IMR-90 (cell line): ENCODE data around the gene FLII. TPM values are rescaled to one million over a fixed set of nuclear protein-coding genes. Genes with fewer than 3 reads are reported as not detected.

ENCODE experiments used
- ATAC-seq: fragments of 200-7000 bp; cut with Tn5 transposase; 2 replicates; pipeline ENCODE4 v1.9.1; 2020; ENCODE audit warnings: low read depth, mild to moderate bottlenecking, moderate library complexity
- BruUV-seq: library from RNA; stranded (reverse); fragments of 400-500 nt; replicated peaks from 2 replicates; lab custom pipeline; 2021; lab: Mats Ljungman, UMichigan
- CTCF ChIA-PET: fragments of 300-600 bp; formaldehyde crosslinking; extraction: SDS; loops from one replicate; lab custom pipeline; 2021; ENCODE audit warnings: antibody characterized with exemption; lab: Yijun Ruan, JAX
- POLR2A ChIA-PET: fragments of 300-600 bp; sonication (Branson Sonifier 250); formaldehyde crosslinking; loops from one replicate; lab custom pipeline; 2022; ENCODE audit warnings: antibody characterized with exemption; ENCODE audit not compliant: unreplicated experiment; lab: Charles Lee
- DNase-seq: peaks from one replicate; pipeline ENCODE4 v3.0.0; 2013
- H2AFZ ChIP-seq: replicated peaks from 2 replicates; pipeline ENCODE3; 2013; ENCODE audit warnings: low read length, mild to moderate bottlenecking; ENCODE audit not compliant: poor library complexity
- H2AK5ac ChIP-seq: 2 replicates; pipeline ENCODE4 v1.6.1; 2013; ENCODE audit warnings: low read depth, low read length, inconsistent platforms
- H2AK9ac ChIP-seq: replicated peaks from 2 replicates; pipeline ENCODE3; 2013; ENCODE audit warnings: mild to moderate bottlenecking, low read depth, low read length, moderate library complexity; ENCODE audit not compliant: poor library complexity
- H2BK120ac ChIP-seq: 2 replicates; pipeline ENCODE4 v1.6.1; 2013; ENCODE audit warnings: low read depth, low read length, inconsistent platforms
- H2BK15ac ChIP-seq: 3 replicates; pipeline ENCODE4 v1.6.1; 2013; ENCODE audit warnings: low read depth, low read length, inconsistent platforms
- H2BK20ac ChIP-seq: 2 replicates; pipeline ENCODE4 v1.6.1; 2013; ENCODE audit warnings: low read depth, mild to moderate bottlenecking, inconsistent platforms, low read length, moderate library complexity
- H2BK5ac ChIP-seq: 2 replicates; pipeline ENCODE4 v1.6.1; 2013; ENCODE audit warnings: mild to moderate bottlenecking, low read depth, low read length, inconsistent platforms; ENCODE audit not compliant: poor library complexity, severe bottlenecking
- H3K14ac ChIP-seq: replicated peaks from 2 replicates; pipeline ENCODE4 v1.6.1; 2013; ENCODE audit warnings: low read depth, low read length, inconsistent platforms
- H3K18ac ChIP-seq: 2 replicates; pipeline ENCODE4 v1.6.1; 2013; ENCODE audit warnings: low read depth, low read length, control low read depth
- H3K23ac ChIP-seq: 2 replicates; pipeline ENCODE4 v1.6.1; 2013; ENCODE audit warnings: low read depth, low read length, inconsistent platforms
- H3K27ac ChIP-seq: 2 replicates; pipeline ENCODE4 v1.5.1; 2013; ENCODE audit warnings: mild to moderate bottlenecking, control low read depth, low read length; ENCODE audit not compliant: insufficient read depth
- H3K27me3 ChIP-seq: 2 replicates; pipeline ENCODE4 v1.6.1; 2013; ENCODE audit warnings: low read length; ENCODE audit not compliant: control insufficient read depth, insufficient read depth
- H3K36me3 ChIP-seq: 2 replicates; pipeline ENCODE4 v1.6.1; 2013; ENCODE audit warnings: low read length, mixed read lengths; ENCODE audit not compliant: control insufficient read depth, insufficient read depth
- H3K4ac ChIP-seq: 2 replicates; pipeline ENCODE4 v1.6.1; 2013; ENCODE audit warnings: low read depth, low read length, inconsistent platforms
- H3K4me1 ChIP-seq: 2 replicates; pipeline ENCODE4 v1.6.1; 2013; ENCODE audit warnings: low read length, mixed read lengths; ENCODE audit not compliant: control insufficient read depth, insufficient read depth
- H3K4me2 ChIP-seq: 2 replicates; pipeline ENCODE4 v1.6.1; 2013; ENCODE audit warnings: low read depth, mild to moderate bottlenecking, control low read depth, low read length, moderate library complexity
- H3K4me3 ChIP-seq: 2 replicates; pipeline ENCODE4 v1.5.1; 2013; ENCODE audit warnings: low read depth, mild to moderate bottlenecking, control low read depth, low read length, moderate library complexity; ENCODE audit not compliant: insufficient read depth
- H3K56ac ChIP-seq: 2 replicates; pipeline ENCODE4 v1.6.1; 2013; ENCODE audit warnings: low read length, inconsistent platforms; ENCODE audit not compliant: insufficient read depth; ENCODE audit errors: extremely low read depth
- H3K79me1 ChIP-seq, 2 experiments: 2 replicates each; pipeline ENCODE4 v1.6.1; 2013; ENCODE audit warnings: low read length in 2 of 2, inconsistent platforms in 1 of 2, low read depth in 1 of 2
- H3K9ac ChIP-seq: 2 replicates; pipeline ENCODE4 v1.6.1; 2013; ENCODE audit warnings: low read depth, low read length, control low read depth
- H3K9me1 ChIP-seq: 2 replicates; pipeline ENCODE4 v1.6.1; 2013; ENCODE audit warnings: low read length, inconsistent platforms; ENCODE audit not compliant: insufficient read depth
- H3K9me3 ChIP-seq: 2 replicates; pipeline ENCODE4 v1.6.1; 2013; ENCODE audit warnings: low read length; ENCODE audit not compliant: control insufficient read depth, insufficient read depth
- H4K20me1 ChIP-seq: 2 replicates; pipeline ENCODE4 v1.6.1; 2013; ENCODE audit warnings: low read length, inconsistent platforms; ENCODE audit not compliant: insufficient read depth
- H4K5ac ChIP-seq: 2 replicates; pipeline ENCODE4 v1.6.1; 2013; ENCODE audit warnings: mild to moderate bottlenecking, low read depth, low read length, control low read depth
- H4K8ac ChIP-seq, 2 experiments: 2 replicates each; pipeline ENCODE4 v1.6.1; 2013; ENCODE audit warnings: low read depth in 2 of 2, low read length in 2 of 2, control low read depth in 1 of 2, inconsistent platforms in 1 of 2
- H4K91ac ChIP-seq: 2 replicates; pipeline ENCODE4 v1.6.1; 2013; ENCODE audit warnings: low read depth, low read length, inconsistent platforms; ENCODE audit not compliant: insufficient read depth
- USF2 ChIP-seq: fragments of 150-350 bp; IDR thresholded peaks from 2 replicates; pipeline ENCODE4 v1.6.1; 2017; ENCODE audit warnings: mild to moderate bottlenecking, antibody characterized with exemption, low read length, low read depth
- WGBS, 2 experiments: methylation state at CpG; one replicate each; pipeline versions ENCODE4 v1.1.5 to v1.1.7; 2013; ENCODE audit warnings: missing lambda C conversion rate in 2 of 2; ENCODE audit not compliant: insufficient read length in 1 of 2; ENCODE audit errors: extremely low coverage in 2 of 2; 5-methylcytosine and 5-hydroxymethylcytosine counted together
- dilution Hi-C: fragments of 300-500 bp; cut with HindIII; formaldehyde crosslinking; loops from one replicate; pipeline ENCODE4 v1.14.3; 2018; ENCODE audit warnings: low sequenced_read_pairs; ENCODE audit not compliant: unreplicated experiment
- in situ Hi-C: fragments of 300-500 bp; cut with MboI; formaldehyde crosslinking; loops from 3 replicates; pipeline ENCODE4 v1.14.3; 2019; ENCODE audit warnings: low sequenced_read_pairs, inconsistent platforms, mixed read lengths
- intact Hi-C: fragments of 100-400 bp; cut with micrococcal nuclease; formaldehyde crosslinking; loops from 2 replicates; pipeline ENCODE4 v1.10.0; 2022
- polyA plus RNA-seq, 3 experiments: library from polyadenylated mRNA; depleted of rRNA; stranded (reverse); fragments of >200 nt; gene quantifications; 2 replicates each; pipeline ENCODE4 v1.2.3, GENCODE V29; 2012; ENCODE audit warnings: low replicate concordance in 1 of 3
- total RNA-seq: library from RNA; depleted of rRNA; stranded (reverse); fragments of >200 nt; gene quantifications from 2 replicates; pipeline ENCODE4 v1.2.3, GENCODE V29; 2012

The FLII gene
- total and polyA plus RNA-seq, 2 of the 4 experiments (the other 2 are of a cell fraction): 263 to 290 TPM

- Histone ChIP-seq H3K27me3 (no peaks in the 10 kb centered on the region), H3K4me3 (peak overlapping the region; percentile 75), H3K56ac (peak overlapping the region; percentile 74), H3K9me1 (peaks cover 18% of the 10 kb centered on the region), H4K8ac (peak overlapping the region in 1 of 2 experiments; percentile 16; a peak in 2 of 4 replicates), H3K4ac (peak overlapping the region; percentile 42), H2AK9ac (peak overlapping the region; percentile 98), H3K4me1 (peaks cover 18% of the 10 kb centered on the region), H3K23ac (peak overlapping the region; percentile 81), H2BK15ac (no peak overlapping the region), H2AK5ac (peak overlapping the region; percentile 68), H4K5ac (peak overlapping the region; percentile 11; the same call in 1 of the 2 replicates), H2BK20ac (no peak overlapping the region), H3K79me1 (peaks cover 16 to 60% of the 10 kb centered on the region in 2 experiments), H2BK5ac (peak overlapping the region; percentile 15), H3K4me2 (peak overlapping the region; percentile 91), H3K36me3 (no peaks in the 10 kb centered on the region), H2BK120ac (peak overlapping the region; percentile 30; the same call in 1 of the 2 replicates), H4K20me1 (peaks cover 47% of the 10 kb centered on the region), H3K18ac (peak overlapping the region; percentile 3; the same call in 1 of the 2 replicates), H3K14ac (peak overlapping the region; percentile 90), H3K9ac (peak overlapping the region; percentile 86), H4K91ac (peak overlapping the region; percentile 25), H2AFZ (peak overlapping the region; percentile 95), H3K27ac (peak overlapping the region; percentile 71), H3K9me3 (no peaks in the 10 kb centered on the region)
- WGBS, 2 experiments: 0% methylated on average over 2 of the region's 16 CpGs; no CpG with 5 or more reads in 1 of the 2 experiments
- peak; percentile 3; the same call in 1 of the 2 replicates for ATAC-seq
- intact Hi-C loops: no loop called here
- DNase-seq: peak; percentile 11
- no TSS peak for BruUV-seq
- CTCF ChIA-PET: no interaction called here
- POLR2A ChIA-PET: no interaction called here
- in situ Hi-C loops: no loop called here
- dilution Hi-C loops: no loop called here
- TF ChIP-seq USF2: no peak
Measured at GRCh38 chr17:18226284-18226945, 32.1 kb downstream of the FLII start.
